Activated T-helper 17 cell treated with anti-CD3 and anti-CD28 coated beads, Interleukin-2, amount 50 U/mL, for 72 hours (primary cell): ENCODE results near the gene DCAF8. TPM values are rescaled to one million over a fixed set of nuclear protein-coding genes. Genes with fewer than 3 reads are reported as not detected.
A peak's percentile ranks its signal among the peaks of the same experiment; 100 is the strongest.

Source experiments
- ATAC-seq: fragments of 150-1000 bp; cut with Tn5 transposase; replicated peaks from 2 replicates; pipeline ENCODE4 v1.10.0; 2021; ENCODE audit warnings: mild to moderate bottlenecking, moderate library complexity
- H3K27ac Mint-ChIP-seq: one replicate; pipeline ENCODE4 v1.8.0; 2022; ENCODE audit warnings: mixed read lengths
- H3K27me3 Mint-ChIP-seq: one replicate; pipeline ENCODE4 v1.8.0; 2022; ENCODE audit warnings: mixed read lengths
- H3K36me3 Mint-ChIP-seq: one replicate; pipeline ENCODE4 v1.8.0; 2022; ENCODE audit warnings: low read depth, mild to moderate bottlenecking, mixed read lengths
- H3K4me1 Mint-ChIP-seq: one replicate; pipeline ENCODE4 v1.8.0; 2022; ENCODE audit warnings: mixed read lengths
- H3K4me3 Mint-ChIP-seq: one replicate; pipeline ENCODE4 v1.8.0; 2022; ENCODE audit warnings: mild to moderate bottlenecking, mixed read lengths
- H3K9me3 Mint-ChIP-seq: one replicate; pipeline ENCODE4 v1.8.0; 2022; ENCODE audit warnings: mixed read lengths
- total RNA-seq, 2 donors: library from RNA; stranded (reverse); gene quantifications; one replicate each; pipeline ENCODE4 v1.2.3, GENCODE V29; 2022

The DCAF8 gene
- total RNA-seq, 2 donors from 2014 or later, result 126 to 175 TPM

DNA sequence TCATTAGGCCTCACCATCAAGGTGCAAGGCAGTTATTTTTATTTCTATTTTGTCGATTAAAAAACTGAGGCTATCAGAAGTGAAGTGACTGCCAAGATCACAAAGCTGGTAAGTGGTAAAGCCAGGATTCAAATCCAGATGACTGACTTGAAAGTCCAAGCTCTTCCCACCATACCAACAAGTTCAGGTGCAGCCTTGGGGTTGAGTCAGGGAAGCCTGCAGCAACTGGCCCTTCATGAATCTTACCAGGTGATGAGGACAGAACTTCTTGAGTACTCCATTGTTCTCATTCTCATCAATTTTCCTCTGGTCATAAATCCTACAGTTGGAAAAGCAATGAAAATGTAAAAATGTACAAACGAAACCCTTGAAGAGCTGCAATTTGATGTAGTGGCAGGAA is 37.0 kb downstream of the DCAF8 start:
- H3K4me3 Mint-ChIP-seq, result no peak overlapping the region
- no peak overlapping the region for H3K27ac Mint-ChIP-seq
- no peaks in the 10 kb centered on the region for H3K4me1 Mint-ChIP-seq
- no peaks in the 10 kb centered on the region for H3K27me3 Mint-ChIP-seq
- no peak for ATAC-seq
- H3K9me3 Mint-ChIP-seq, result no peaks in the 10 kb centered on the region
- H3K36me3 Mint-ChIP-seq, result peaks cover 25% of the 10 kb centered on the region

DNA sequence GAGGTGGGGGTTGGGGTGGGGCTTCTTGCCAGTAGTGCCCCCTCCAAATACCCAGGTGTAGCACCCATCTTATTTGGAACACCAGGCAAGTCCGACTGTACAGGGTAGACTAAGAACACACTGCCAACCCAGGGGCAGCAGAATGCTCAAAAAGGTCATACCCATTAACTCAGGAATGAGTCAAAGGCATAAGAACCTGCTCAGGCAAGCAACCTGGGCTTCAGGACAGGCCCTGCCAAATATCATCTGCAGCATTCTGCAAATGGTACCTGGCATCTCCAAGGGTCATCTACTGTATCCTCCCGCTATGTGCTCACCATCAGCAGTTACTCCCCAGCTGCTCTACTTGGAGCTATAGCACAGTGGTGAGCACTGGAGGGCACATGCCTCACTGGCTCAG is 37.7 kb downstream of the DCAF8 start:
- Mint-ChIP-seq H3K4me3 (no peak overlapping the region), H3K27me3 (no peaks in the 10 kb centered on the region), H3K27ac (peak overlapping the region; percentile 69), H3K36me3 (peaks cover 17% of the 10 kb centered on the region), H3K4me1 (no peaks in the 10 kb centered on the region), H3K9me3 (no peaks in the 10 kb centered on the region)
- ATAC-seq, result no peak

DNA sequence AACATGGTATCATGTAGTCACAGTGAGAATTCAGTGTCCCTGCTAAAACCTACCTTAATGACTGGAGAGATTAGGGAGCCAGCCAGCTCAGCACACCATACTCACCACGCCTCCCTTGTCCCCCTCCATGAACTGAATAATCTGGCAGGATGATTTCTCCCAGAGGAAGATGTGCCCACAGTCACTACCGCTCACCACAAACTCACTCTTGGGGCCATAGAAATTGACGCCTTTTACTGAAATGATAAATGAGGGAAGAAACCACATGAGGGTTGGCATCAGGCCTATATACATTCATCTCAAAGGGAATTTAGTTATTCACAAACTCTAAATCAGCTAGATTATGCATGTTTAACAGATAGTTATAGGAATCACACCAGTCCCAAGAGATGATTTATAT is 39.8 kb downstream of the DCAF8 start:
- Mint-ChIP-seq H3K9me3 (no peaks in the 10 kb centered on the region), H3K27ac (peak overlapping the region; percentile 47), H3K36me3 (no peaks in the 10 kb centered on the region), H3K27me3 (no peaks in the 10 kb centered on the region), H3K4me3 (no peak overlapping the region), H3K4me1 (no peaks in the 10 kb centered on the region)
- ATAC-seq, result no peak

DNA sequence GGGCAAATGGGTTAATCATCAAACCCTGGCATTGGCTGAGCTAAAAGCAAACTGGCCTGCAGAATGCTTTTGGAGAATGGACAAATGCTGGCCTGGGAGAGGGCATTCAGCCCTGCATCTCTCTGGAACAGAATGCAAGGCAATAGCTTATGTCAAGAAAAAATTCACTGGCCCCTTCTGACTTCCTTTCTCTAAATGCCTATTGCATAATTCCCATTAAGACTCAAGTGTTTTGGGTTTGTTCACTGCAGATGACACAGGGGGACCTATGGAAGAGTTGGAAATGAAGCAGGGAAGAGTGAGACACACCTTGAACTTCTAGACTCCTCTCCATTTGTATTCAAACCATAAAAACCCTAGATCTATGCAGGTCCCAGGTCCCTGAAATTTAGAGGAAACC is 41.3 kb downstream of the DCAF8 start:
- no peak for ATAC-seq
- H3K27ac Mint-ChIP-seq, result peak overlapping the region; percentile 25
- no peaks in the 10 kb centered on the region for H3K9me3 Mint-ChIP-seq
- H3K36me3 Mint-ChIP-seq, result peaks cover under 1% of the 10 kb centered on the region
- H3K27me3 Mint-ChIP-seq, result no peaks in the 10 kb centered on the region
- no peaks in the 10 kb centered on the region for H3K4me1 Mint-ChIP-seq
- H3K4me3 Mint-ChIP-seq, result no peak overlapping the region

DNA sequence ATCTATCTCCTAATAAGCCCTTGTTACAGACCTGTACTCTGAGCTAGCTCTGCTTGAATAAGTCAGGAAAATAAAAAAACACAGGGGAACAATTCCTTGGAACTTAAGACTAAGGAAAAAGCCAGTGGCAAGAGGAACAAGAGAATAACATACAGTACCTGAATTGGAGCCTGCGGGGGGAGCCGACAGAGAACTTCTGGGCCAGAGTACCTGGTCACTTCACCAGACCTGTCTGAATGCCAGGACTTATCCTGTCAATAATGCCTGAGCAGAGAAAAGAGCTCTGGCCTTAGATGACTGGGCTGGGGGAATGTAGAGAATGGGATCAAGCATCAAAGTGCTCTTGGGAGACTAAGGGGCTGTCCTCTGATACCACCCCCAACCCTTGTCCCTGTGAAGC is 42.0 kb downstream of the DCAF8 start:
- no peak for ATAC-seq
- peaks cover 9% of the 10 kb centered on the region for H3K36me3 Mint-ChIP-seq
- H3K4me1 Mint-ChIP-seq, result no peaks in the 10 kb centered on the region
- H3K27ac Mint-ChIP-seq, result peak overlapping the region; percentile 80
- H3K9me3 Mint-ChIP-seq, result no peaks in the 10 kb centered on the region
- H3K4me3 Mint-ChIP-seq, result no peak overlapping the region
- H3K27me3 Mint-ChIP-seq, result no peaks in the 10 kb centered on the region

DNA sequence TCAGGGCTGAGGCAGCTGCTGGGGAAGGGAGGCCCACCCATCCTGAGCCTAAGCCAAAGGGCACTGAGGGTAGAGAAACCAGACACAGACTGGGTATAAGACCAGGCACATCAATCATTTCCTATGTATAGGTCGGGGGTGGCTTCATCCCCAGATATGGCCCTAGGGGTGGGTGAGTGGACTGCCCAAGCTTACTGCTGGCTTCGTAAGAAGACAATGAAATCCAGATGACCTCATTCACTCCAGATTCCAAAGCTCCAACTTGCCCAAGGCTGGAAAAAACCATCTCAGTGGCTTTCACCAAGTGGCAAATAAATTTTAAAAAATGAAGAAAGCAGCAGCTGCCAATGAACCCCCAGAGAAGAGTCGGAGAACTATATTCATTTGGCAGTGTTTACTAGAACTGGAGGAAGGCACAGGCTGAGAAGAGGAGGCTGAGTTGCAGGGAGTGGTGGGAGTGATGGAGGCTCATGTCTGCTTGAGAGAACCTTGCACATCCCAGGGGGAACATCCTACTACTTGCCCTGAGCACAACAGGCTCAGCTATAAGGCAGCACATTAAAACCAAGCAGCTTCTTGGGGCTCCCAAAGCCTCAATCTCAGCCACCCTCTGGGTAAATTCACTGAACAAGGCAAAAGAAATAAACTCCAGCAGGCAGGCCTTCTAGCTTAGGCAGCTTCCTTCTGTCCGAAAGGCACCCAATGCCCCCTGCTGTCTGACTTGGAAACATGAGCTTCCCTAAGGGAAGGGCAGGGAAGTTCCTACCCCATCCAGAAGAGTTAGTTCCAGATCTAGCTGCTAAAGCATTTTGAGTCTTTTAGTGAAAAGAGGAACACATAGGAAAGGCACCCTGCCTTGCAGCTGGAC is 43.1 kb downstream of the DCAF8 start:
- H3K4me3 Mint-ChIP-seq, result no peak overlapping the region

DNA sequence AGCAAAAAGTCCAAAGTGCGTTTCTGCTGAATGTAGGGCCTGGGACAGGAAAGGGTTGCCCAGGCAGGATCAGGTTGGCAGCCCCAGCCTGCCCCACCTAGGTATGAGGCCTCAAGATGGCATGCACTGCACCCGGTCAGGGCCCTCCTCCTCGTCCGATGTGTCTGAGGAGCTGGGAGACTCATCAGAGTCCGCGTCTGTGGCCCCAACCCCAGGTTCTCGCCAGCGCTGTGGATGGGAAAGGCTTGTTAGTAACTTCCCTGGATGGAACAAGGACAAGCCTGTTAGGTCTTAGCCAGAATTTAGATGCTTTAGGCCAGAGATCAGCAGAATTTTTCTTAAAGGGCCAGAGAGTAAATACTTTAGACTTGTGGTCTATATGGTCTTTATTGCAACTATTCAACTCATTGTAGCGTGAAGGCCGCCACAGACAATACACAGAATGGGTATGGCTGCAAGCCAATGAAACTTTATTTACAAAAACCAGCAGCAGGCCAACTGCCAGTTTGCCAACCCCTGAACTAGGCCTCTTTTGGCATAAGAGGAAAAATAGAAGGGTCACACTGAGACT is 44.8 kb downstream of the DCAF8 start:
- no peak for ATAC-seq
- Mint-ChIP-seq H3K27ac (peak overlapping the region; percentile 49), H3K4me3 (no peak overlapping the region)

More for the DNA sequence above, 43.1 kb downstream of the DCAF8 start:
- Mint-ChIP-seq H3K27ac (peak overlapping the region; percentile 80), H3K9me3 (no peaks in the 10 kb centered on the region), H3K4me1 (no peaks in the 10 kb centered on the region), H3K36me3 (peaks cover 19% of the 10 kb centered on the region), H3K27me3 (no peaks in the 10 kb centered on the region)
- ATAC-seq, result no peak

DNA sequence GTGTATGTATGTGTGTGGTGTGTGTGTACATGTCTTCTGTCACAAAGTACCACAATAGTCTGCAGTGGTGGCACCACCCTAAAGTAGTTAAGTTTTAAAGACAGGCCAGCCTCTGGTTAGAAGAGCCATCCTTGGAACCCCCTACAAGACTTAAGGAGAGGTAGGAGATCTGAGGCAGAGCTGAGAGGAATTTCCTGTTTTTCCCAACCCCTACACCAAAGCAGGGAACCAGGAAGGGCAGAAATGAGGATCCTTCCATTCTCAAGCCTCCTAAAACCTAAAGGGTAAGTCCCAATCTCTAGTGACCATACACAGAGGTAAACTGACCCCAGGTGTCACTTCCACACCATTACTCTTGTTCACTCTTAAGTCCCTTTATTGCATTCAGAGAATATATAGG is 46.0 kb downstream of the DCAF8 start:
- Mint-ChIP-seq H3K4me1 (peaks cover 3% of the 10 kb centered on the region), H3K27ac (peak overlapping the region; percentile 9), H3K9me3 (no peaks in the 10 kb centered on the region), H3K27me3 (no peaks in the 10 kb centered on the region), H3K36me3 (peaks cover 49% of the 10 kb centered on the region), H3K4me3 (no peak overlapping the region)
- no peak for ATAC-seq

More for the DNA sequence above, 44.8 kb downstream of the DCAF8 start:
- Mint-ChIP-seq H3K9me3 (no peaks in the 10 kb centered on the region), H3K36me3 (peaks cover 36% of the 10 kb centered on the region), H3K27me3 (no peaks in the 10 kb centered on the region), H3K4me1 (no peaks in the 10 kb centered on the region)

DNA sequence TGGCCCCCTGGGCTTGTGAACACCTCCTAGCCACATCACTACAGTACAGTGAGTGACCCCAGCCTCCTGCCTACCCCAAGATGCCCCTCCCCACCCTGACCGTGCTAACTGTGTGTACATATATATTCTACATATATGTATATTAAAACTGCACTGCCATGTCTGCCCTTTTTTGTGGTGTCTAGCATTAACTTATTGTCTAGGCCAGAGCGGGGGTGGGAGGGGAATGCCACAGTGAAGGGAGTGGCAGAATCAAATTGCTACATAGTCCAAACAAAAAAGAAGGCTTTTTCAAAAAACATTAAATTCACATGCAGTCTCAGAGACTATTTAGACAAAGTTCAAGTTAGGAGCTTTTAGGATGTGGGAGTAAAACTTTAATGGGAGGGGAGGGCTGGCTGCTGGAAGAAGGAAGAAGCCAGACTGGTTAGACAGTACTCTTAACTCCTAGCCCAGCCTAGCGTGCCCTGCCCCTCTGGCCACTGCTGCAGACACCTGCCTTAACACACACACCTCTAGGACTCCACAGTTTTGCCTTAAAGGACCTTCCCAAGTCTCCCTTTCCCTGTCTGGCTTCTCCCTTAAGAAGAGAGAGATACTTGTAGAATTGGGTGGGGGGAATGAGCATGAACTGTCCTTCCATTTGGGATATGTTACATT is 47.7 kb downstream of the DCAF8 start:
- Mint-ChIP-seq H3K4me3 (no peak overlapping the region), H3K27me3 (no peaks in the 10 kb centered on the region), H3K36me3 (peaks cover 66% of the 10 kb centered on the region), H3K4me1 (peaks cover 14% of the 10 kb centered on the region), H3K9me3 (no peaks in the 10 kb centered on the region), H3K27ac (peak overlapping the region; percentile 55)
- ATAC-seq, result no peak

DNA sequence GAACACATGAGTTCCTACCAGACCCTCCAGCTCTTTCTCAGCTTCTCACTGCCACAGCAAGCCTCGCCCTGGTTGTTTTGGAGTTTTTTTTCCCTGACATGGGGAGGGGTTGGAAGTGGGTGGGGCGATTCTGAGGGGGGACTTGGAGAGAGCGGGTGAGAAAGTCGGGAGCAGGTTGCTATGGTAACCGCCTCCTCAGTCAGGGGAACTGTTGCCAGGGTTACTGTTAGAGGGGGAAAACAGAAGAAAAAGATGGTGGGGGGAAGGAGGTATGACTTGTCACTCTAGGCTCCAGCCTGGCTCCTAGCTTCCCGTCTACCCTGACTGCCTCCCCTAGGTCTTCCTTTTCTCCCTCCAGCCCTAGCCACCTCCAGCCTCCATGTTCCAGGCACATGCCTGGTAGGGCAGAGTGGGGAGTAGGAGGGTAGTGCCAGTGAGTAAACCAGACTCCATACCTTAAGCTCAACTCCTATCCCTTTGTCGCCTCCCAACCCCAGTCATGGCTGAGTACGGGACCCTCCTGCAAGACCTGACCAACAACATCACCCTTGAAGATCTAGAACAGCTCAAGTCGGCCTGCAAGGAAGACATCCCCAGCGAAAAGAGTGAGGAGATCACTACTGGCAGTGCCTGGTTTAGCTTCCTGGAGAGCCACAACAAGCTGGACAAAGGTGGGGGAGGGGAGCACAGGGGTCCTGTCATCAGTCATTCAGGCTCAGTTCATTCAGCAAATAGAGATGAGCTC is 51.1 kb downstream of the DCAF8 start:
- H3K36me3 Mint-ChIP-seq, result peaks cover 100% of the 10 kb centered on the region
- H3K9me3 Mint-ChIP-seq, result no peaks in the 10 kb centered on the region
- H3K4me1 Mint-ChIP-seq, result peaks cover 37% of the 10 kb centered on the region
- no peak for ATAC-seq
- no peaks in the 10 kb centered on the region for H3K27me3 Mint-ChIP-seq
- H3K4me3 Mint-ChIP-seq, result no peak overlapping the region
- peak overlapping the region; percentile 26 for H3K27ac Mint-ChIP-seq

DNA sequence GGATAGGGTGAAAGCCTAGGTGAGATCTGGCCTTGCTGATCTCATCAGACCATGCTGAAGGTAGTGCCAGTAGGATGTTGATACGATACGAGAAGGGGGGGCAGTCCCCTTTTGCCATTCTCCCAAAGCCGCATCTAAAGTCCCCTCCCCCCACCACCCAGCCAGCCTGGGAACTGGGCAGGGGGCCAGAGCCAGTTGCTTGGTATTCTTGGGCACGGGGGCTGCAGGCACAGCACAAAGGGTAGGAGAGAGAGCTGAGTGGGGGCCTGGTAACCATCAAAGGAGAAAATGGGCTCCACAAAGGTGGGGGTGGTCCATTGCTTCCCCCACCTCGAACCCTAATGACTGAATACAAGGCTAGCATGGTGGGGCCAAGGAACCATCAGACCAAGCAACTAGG is 51.8 kb downstream of the DCAF8 start:
- peaks cover 39% of the 10 kb centered on the region for H3K4me1 Mint-ChIP-seq
- H3K4me3 Mint-ChIP-seq, result no peak overlapping the region
- ATAC-seq, result no peak
- no peaks in the 10 kb centered on the region for H3K9me3 Mint-ChIP-seq
- peak overlapping the region; percentile 69 for H3K27ac Mint-ChIP-seq
- H3K27me3 Mint-ChIP-seq, result no peaks in the 10 kb centered on the region
- H3K36me3 Mint-ChIP-seq, result peaks cover 97% of the 10 kb centered on the region

DNA sequence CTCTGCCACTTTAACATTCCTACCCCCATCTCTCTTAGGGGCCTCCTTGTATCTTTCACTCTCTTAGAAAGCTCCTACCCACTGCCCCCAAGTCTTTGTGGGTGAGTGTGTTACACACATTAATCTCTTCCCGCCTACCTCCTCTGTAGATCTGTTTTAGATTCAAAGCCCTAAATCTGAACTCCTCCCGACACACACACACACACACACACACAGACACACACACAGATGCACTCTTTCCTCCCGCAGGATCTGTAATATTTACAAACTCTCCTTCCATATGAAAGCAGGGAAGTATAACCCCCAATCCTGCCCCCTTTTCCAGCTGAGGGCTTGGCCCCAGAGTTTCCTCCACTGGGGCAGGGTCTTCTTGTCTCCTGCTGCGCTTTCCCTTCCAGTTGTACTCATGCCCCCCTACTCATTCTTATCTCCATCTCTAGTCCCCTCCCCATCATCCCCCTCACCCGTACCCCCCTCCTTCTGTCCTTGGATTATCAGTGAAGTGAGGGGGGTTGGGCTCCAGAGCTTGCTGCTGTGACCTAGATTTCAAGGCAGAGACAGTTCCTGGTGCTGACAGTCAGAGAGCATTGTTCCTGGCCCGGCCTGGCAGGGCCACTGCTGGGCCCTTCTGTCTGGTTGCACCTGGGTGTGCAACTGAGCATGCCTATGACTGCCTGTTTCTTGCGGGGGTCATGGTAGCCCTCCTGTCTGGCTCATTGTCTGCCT is 52.9 kb downstream of the DCAF8 start:
- H3K9me3 Mint-ChIP-seq, result no peaks in the 10 kb centered on the region
- peaks cover 41% of the 10 kb centered on the region for H3K4me1 Mint-ChIP-seq
- no peak for ATAC-seq
- no peaks in the 10 kb centered on the region for H3K27me3 Mint-ChIP-seq
- peaks cover 86% of the 10 kb centered on the region for H3K36me3 Mint-ChIP-seq
- peak overlapping the region; percentile 16 for H3K4me3 Mint-ChIP-seq
- peak overlapping the region; percentile 69 for H3K27ac Mint-ChIP-seq

DNA sequence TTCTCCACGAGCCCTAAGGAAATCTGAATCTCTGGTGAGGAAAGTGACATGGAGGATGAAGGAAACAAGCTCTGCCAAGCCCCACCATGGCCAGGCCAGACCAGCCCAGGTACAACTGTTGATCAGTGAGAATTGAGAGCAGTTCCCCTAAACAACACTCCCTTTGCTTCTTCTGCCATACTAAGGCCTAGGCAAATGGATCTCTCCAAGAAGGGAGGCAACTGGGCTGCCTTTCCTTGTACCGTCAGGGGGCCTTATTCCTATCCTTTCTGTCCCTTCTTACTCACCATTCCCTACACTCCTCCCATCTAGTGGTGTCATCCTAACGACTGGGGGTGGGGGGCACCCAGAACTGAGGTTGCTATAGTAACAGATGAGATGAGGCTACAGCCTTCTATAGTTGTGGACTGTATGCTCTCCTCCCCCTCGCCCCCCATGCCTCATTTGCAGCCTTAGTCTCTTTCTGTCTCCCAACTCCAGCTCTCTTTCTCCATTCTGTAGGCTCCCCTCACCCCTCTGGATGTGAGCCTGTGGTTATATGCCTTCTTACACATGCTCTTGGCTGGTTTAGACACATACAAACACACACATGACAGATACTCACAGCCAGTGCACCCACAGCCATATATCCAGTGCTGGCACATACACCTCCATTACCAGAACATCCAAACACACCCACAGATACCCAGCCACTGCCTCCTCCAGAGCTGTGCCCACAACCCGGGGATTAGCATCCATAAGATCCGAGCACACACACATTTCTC is 53.6 kb downstream of the DCAF8 start:
- peaks cover 79% of the 10 kb centered on the region for H3K36me3 Mint-ChIP-seq
- H3K4me1 Mint-ChIP-seq, result peaks cover 44% of the 10 kb centered on the region
- H3K4me3 Mint-ChIP-seq, result peak overlapping the region; percentile 16
- ATAC-seq, result no peak
- peak overlapping the region; percentile 69 for H3K27ac Mint-ChIP-seq
- no peaks in the 10 kb centered on the region for H3K9me3 Mint-ChIP-seq
- H3K27me3 Mint-ChIP-seq, result no peaks in the 10 kb centered on the region
